ENCODE measurements around the gene ARHGAP36.

ARHGAP36 gene, protein sequence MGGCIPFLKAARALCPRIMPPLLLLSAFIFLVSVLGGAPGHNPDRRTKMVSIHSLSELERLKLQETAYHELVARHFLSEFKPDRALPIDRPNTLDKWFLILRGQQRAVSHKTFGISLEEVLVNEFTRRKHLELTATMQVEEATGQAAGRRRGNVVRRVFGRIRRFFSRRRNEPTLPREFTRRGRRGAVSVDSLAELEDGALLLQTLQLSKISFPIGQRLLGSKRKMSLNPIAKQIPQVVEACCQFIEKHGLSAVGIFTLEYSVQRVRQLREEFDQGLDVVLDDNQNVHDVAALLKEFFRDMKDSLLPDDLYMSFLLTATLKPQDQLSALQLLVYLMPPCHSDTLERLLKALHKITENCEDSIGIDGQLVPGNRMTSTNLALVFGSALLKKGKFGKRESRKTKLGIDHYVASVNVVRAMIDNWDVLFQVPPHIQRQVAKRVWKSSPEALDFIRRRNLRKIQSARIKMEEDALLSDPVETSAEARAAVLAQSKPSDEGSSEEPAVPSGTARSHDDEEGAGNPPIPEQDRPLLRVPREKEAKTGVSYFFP

DNA sequence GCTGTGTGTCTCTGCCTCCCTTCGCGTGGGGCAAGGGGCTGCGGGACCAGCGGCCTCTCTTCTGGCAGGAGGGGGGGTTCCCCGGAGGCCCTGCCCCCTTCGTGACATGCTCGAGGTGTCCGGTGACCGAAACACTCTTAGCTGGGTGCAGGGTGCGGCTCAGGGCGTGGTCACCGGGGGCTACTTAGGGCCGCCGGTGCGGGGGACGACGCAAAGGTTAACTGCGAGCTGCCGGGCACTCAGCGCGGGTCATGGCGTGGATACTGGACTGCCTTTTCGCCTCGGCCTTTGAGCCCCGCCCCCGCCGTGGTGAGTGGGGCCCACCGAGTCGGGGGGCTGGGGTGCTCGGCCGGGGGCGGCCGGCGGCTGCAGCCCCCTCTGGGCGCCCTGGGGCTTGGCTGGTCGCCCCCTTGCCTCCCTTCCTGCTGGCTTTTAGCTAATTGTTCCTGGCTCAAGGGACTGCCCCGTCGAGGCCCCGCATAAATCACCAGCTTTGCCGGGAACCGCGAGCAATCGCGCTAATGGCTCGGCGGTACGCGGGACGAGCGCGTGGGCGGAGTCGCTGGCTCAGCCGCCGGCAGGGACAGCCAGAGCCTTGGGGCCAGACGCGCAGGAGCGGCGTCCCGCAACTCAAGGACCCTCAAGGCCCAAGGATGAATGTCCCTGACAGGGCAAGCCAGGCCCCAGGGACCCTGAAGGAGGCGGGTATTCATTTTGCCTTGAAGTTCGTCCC is at the start of gene ARHGAP36:
TSS of gene ARHGAP36 (plus strand) at position 211 of the 733 bp plus-strand sequence. CDS start 23,320 bp downstream, outside the sequence.
- no peak for DNase-seq (ENCODE audit: low read depth in 1 of 2, low spot score in 1 of 2)

DNA sequence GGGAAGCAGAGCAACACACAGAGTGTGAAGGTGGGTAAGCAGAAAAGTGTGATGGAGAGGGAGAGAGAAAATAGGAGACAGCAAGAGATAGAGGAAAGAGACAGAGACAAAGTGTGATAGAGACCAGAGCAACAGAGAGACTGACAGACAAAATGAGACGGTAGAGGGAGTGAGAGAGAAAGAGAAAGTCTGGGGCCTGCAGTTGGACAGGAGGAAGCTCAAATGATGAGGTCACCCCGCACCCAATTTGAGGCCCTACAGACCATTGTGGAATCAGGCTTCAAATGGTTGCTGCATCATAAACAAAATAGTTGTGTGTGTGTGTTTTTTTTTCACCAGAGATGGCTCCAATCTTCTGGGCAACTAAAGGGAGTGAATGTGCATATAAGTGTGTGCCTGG is 48.0 kb upstream of the ARHGAP36 start:
- no peak for DNase-seq (ENCODE audit: low read depth in 1 of 2, low spot score in 1 of 2)

DNA sequence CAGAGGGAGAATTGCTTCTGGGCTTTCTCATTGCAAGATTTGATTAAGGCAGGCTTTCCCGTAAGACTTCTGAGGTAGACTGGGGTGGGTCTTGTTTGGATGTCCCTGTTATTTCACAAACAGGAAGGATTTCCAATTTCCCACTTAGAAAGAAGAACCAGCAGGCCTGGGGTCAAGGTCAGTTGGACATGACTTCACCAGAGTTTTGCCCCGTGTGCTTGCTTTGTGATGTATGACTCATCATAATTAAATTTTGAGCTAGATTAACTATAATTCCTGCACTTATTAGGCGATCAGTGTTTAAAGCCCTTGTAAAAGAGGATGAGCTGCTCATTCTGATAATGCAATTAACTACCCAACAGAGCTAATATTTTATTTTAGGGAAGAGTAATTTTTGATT is 32.8 kb upstream of the ARHGAP36 start:
- no peak for DNase-seq (ENCODE audit: low read depth in 1 of 2, low spot score in 1 of 2)

DNA sequence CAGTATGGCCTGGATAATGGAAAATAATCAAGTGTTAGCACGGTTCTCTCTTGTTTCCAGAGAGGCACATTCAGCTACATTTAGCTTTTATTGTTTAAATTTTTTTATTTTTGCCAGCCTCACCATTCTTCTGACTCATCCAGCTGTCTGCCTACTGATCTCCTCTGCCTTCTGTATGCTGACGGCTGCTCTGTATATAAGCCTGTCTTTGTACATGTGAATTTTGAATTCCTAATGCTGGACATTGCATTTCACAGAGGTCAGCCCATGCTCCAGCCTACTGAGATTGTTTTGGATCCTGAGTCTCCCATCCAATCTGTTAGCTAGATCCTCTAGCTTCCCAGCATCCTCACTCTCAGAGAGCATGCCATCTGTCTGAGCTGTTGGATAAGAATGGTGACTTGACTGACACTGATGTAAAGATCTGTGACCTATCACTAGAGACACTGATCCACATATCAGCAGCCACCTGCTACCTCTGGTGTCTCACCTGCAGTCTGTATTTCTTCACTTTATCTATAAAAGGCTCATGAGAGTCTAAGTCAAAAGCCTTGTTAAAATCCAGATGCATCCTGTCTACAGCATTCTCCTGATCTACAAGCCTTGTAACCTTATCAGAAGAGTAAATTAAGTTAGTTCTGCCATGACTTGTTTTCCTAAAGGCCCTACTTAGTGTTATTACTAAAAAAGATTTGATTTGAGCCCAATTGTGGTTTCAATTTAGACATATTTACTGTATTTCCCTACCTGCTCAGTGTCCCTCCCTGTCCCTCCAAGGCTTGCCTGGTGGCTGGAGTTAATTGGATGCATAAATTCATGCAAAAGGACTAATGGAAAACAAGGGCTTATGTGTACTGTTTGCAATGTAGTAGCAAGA is 25.6 kb upstream of the ARHGAP36 start:
- no peak for DNase-seq (ENCODE audit: low read depth in 1 of 2, low spot score in 1 of 2)

DNA sequence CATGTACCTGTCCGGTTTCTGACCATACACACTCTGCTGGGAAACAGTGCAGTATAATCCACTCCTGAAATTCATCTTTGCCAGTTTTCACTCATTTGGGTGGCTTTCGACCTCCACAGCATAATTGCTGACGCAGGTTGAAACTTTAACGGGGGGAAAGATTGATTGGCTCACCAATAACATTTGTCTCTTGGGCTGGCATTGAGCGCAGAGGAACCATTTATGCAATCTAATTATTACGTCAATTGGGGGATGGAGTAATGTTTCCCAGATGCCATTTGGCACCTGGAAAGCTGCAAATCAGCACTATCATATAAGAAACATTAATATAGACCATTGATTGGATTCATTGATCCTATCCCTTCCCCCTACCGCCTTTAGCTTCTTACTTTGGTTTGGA is 24.1 kb upstream of the ARHGAP36 start:
- no peak for DNase-seq (ENCODE audit: low read depth in 1 of 2, low spot score in 1 of 2)

DNA sequence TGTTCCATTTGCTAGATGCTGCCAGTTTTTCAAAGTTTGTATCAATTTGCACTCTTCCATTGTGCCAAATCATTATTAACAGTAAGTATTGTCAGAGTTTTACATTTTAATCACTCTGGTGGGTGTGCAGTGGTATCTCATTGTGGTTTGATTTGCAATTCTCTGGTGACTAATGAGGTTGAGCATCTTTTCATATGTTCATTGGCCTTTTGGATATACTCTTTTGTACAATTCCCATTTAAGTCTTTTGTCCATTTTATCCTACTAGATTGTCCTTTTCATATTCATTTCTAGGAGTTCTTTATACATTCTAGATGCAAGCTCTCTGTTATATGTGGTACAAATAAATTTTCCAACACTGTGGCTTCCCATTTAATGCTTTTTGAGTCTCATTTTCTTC is 17.4 kb upstream of the ARHGAP36 start:
- no peak for DNase-seq (ENCODE audit: low read depth in 1 of 2, low spot score in 1 of 2)

DNA sequence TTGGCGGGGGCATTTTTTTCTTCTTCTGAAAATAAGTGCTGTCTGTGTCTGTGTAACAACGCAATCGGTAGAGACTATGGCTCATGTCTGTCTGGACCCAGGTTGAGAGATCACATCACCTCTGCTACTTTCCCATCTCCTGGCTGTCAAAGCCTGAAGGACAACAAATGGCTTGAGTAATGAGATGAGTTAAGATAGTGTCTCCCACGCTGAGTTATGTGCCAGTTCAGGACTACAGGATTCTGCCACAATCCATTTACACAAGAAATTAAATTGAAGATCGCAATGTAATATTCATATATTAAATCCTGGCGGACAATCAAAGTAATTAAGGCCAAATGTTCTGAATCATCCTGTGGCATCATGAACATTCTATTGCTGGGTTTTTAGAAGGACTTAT is 16.5 kb upstream of the ARHGAP36 start:
- DNase-seq (ENCODE audit: low read depth in 1 of 2, low spot score in 1 of 2) = no peak

DNA sequence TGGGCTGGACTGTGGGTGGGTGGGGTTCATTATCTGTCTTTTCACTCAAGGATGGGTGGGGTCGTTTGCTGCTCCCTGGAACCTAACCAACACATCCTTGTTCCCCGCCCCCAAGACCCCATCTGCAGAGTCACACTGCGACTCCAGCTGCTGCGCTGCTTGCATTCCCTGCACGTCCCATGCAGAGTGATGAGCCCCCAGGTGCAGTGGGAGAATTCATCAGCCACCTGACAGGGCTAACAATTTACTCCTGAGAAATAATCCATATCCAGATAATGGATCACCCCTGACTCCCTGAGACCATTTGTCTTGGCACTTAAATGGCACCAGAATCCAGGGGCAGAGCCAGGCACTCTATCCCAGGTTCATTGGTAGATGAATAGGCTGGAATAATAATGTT is 12.4 kb upstream of the ARHGAP36 start:
- no peak for DNase-seq (ENCODE audit: low read depth in 1 of 2, low spot score in 1 of 2)

DNA sequence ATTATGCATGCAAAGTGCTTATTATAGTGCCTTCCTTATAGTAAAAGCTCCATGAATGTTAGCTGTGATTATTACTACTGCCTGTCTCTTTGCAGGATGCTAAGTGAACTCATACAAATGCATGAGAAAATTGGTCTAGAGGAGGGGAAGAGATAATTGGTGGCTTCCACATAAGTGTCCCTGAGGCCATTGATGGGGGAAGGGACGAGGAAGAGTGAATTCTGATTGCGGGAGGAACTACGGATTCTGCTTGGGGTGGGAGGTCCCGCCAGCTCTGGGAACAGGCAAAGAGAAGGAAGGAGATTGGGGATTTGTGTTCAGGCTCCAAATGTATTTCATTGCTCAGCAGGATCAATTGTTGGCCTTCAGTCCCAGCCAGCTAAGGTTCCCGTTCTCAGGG is 11.6 kb upstream of the ARHGAP36 start:
- no peak for DNase-seq (ENCODE audit: low read depth in 1 of 2, low spot score in 1 of 2)

DNA sequence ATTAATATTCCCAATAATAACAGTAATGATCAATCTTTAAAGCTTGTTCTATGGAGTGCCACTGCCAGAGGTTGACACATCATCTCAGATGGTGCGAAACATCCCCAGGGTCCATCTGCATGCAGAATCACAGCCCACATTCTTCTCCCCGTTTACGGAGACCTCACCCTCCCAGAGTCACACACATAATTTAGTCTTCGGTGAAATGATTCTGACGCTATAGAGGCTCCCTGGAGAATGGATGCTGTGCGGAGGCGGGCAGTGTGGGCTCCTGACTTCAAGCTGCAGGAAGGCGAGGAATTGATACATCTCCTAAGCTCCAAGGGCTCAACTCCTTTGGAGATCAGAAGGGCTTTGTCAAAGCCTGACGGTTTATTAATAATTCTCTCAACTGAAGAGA is 11.0 kb upstream of the ARHGAP36 start:
- no peak for DNase-seq (ENCODE audit: low read depth in 1 of 2, low spot score in 1 of 2)

DNA sequence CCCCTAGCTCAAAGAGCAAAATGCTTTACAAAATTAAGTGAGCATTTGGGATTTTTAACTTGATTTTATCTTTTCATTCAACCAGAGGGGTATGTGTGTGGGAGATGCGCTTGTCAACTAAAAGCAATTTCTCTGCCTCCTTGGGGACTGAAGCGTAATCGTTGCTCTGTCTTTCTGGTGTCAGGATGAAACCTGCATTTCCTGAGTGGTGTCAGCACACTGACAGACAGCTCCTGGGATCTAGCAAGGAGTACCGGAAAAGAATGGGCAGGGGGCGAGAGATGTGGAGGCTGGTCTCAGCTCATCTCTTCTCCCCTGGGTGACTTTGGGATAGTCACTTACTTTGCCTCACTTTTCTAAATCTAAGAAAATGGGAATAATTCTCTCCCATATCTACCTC is 5.1 kb upstream of the ARHGAP36 start:
- DNase-seq (ENCODE audit: low read depth in 1 of 2, low spot score in 1 of 2) = no peak

DNA sequence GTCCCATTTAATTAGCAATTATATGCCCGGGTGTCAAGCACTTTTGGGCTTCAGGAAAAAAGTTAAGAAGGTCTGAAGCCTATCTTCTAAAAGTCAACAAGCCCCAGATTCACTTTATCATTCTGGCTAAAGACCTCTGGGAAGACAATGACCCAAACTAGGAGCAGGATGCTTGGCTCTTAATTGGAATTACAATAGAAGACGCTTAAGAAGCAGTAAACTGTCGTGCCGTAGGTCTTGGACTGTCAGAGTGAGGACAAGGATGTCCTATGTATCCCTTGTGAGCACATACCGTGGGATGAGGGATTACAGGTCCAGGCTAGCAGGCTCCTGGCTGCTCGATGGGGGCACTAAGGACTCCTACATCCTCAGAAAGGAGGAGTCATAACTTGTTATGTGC is 3.2 kb upstream of the ARHGAP36 start:
- no peak for DNase-seq (ENCODE audit: low read depth in 1 of 2, low spot score in 1 of 2)

DNA sequence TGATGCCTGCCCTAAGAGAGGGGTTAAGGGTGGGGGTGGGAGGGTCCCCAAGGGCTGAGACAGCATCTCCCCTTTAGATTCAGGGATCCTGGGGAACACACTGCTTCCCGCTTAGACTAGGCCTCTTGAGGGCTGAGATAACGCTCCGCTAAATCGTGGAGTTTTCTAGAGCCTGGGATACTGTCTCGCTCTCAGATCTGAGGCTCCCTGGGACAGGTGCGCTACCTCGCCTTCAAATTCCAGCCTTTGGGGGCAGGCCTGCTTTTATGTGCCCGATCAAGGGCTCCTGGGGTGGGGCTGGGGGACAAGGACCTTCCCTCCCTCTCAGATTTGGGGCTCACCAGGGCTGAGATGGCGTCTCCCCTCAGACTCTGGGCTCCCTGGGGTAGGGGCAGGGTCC is 440 bp upstream of the ARHGAP36 start:
- DNase-seq (ENCODE audit: low read depth in 1 of 2, low spot score in 1 of 2) = no peak

DNA sequence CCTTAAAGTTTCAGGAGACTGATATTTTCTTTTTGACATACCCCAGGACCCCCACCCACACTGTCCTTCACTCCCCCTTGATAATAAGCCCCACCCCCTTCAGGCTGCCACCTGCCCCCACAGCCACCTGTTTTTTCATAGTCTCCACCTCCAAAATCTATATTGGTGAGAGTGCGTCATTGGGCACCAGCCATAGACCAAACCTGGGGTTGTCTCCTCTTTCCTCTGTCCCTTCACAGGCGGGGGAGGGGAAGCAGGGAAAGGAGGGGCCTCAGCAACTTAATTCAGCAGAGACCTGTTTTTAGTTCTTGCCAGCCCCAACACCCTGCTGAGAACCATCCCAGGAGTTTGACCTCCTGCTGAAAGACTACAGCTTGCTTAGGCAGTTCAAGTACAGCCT is 1.1 kb downstream of the ARHGAP36 start:
- no peak for DNase-seq (ENCODE audit: low read depth in 1 of 2, low spot score in 1 of 2)

DNA sequence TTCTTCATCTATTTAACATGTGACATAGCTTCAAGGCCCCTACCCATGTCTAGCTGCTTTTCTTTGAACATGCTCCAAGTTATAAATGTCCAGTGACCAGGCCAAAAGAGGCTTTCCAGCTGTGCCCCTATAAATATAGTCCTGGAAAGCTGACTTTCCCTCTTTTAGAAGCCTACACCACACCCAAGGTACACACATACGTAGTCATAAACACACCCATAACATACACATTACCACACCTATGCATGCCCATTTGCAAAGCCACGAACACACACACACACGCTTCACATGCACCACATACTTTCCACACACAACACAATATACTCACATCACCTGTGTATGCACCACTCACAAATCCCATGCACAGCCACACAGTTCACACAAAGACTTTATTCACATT is 2.0 kb downstream of the ARHGAP36 start:
- no peak for DNase-seq (ENCODE audit: low read depth in 1 of 2, low spot score in 1 of 2)

DNA sequence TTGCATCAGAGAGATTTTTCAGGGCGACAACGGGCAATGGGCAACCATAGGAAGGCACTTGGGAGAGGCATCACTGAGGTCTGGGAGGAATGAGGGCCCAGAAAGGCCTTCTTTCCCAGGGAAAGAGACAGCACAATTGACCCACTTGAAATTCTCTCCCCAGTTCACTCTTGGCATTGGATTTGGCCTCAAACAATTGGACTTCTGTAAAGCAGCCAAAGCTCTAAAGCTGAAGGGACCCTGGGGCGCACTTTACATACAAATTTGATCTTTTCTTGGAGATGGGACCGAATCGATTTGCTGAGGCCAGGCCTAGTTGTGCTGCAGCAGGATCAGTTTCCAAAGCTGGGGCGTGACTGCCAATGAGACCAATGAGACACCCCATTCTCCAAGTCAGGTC is 3.2 kb downstream of the ARHGAP36 start:
- DNase-seq (ENCODE audit: low read depth in 1 of 2, low spot score in 1 of 2) = no peak

DNA sequence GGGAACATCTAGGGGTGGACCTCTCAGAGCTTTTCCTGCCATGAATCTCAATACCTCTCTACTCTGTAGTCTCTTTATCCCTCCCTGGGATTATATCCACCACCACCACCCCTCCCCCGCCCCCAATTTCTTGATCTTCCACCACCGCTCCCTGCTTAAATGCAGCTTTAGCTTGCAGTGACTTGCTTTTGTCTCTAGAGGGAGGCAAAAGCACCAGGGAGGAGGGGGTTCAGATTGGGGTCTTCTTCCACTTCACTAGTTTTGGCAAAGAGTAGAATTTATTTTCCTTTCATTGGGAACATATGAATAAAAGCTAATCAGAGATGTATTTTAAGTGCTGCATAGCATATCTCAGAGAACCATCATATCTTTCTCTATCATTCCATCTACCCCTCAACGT is 5.5 kb downstream of the ARHGAP36 start:
- no peak for DNase-seq (ENCODE audit: low read depth in 1 of 2, low spot score in 1 of 2)

DNA sequence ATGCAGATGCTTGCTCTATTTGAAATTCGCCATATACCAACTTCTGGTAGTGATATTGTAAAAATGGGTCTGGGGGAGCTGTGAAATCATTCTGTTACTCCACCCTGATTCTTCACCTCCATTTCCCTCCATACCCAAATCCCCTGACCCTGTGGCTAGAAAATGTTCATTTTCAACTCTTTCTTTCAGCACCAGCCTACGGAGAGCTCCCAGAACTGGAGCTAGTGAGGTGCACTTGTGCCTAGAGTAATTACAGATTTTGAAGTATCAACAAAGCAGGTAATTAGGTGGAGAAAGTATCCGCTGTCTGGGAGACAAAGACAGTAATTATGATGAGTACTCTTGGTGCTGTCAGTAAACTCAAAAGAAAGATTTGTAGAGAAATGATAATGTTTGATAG is 8.1 kb downstream of the ARHGAP36 start:
- no peak for DNase-seq (ENCODE audit: low read depth in 1 of 2, low spot score in 1 of 2)

DNA sequence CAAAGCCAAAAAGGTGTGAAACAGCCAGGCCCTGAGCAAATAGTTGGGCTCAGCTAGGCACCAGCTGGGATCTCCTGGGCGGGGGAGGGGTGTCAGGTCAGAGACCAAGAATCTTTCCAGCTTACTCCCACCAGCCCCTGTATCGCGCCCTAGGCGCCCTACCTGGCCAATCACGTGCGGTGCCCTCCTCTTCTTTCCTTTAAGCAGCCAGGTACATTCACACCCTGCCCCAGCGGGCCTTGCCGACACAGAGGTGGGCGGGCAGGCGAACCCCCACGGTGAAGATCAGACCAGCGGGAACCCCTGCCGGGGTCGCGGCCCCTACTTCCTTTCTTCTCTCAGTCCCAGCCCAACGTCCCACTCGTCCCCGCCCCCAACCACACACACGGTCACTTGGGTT is 9.1 kb downstream of the ARHGAP36 start:
- DNase-seq (ENCODE audit: low read depth in 1 of 2, low spot score in 1 of 2) = no peak

DNA sequence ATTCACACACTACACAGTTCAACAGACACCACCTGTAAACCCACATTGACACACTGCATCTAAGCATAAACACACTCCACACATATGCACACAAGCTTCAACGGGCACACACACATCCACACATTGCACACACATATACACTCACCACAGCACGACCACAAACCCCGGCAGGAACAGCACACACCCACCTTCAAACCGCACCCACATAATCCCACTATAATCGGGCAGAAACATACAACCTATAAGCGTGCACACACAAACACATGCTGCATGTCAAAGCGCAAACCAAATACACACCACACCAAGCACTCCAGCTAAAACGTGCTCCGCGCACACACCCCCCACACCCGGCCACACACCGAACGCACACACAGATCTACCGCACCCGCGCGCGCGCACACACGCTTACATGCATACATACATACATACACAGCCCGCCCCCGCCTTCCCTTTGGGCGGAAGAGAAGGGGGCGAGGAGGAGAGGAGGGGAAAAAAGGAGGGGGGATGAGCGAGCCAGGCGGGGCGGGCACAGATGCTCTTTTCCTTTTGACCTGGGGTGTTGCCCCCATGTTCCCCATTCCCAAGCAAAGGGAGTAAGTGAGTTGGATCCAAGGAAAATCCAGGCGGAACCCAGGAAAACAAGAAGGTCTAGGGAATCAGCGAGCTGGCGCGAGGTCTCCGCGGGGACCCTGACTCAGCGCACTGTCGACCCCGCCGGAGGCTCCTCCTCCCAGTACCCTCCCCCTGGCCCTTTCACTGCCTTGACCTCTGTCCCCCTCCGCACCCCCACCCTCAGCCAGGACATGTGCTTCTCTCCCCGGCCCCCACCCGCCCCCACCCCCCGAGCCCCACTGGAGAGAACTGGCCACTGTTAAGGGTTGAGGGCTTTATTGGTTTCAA is 9.9 kb downstream of the ARHGAP36 start:
- DNase-seq (ENCODE audit: low read depth in 1 of 2, low spot score in 1 of 2) = no peak

Data from activated CD4-positive, alpha-beta T cell treated with anti-CD3 and anti-CD28 coated beads, Interleukin-2, amount 50 U/mL, for 24 hours (primary cell).